ENCODE data around the gene DAB2IP.

The DAB2IP gene

GRCh38 chr9:121686930-121687541, 35.6 kb downstream of the DAB2IP start:
- DNase-seq: no peak

- DNase-seq: no peak
Measured at GRCh38 chr9:121688146-121688680, 36.8 kb downstream of the DAB2IP start.

GRCh38 chr9:121688681-121689080, 37.2 kb downstream of the DAB2IP start:
- no peak for DNase-seq

GRCh38 chr9:121689461-121690157, 38.2 kb downstream of the DAB2IP start:
- DNase-seq: no peak

GRCh38 chr9:121690316-121690715, 38.9 kb downstream of the DAB2IP start:
- DNase-seq: no peak

- no peak for DNase-seq
Measured at GRCh38 chr9:121690766-121691165, 39.3 kb downstream of the DAB2IP start.

GRCh38 chr9:121691890-121692289, 40.5 kb downstream of the DAB2IP start:
- no peak for DNase-seq

GRCh38 chr9:121692606-121693387, 41.4 kb downstream of the DAB2IP start:
- DNase-seq: no peak

- DNase-seq: no peak
Measured at GRCh38 chr9:121693388-121693670, 41.9 kb downstream of the DAB2IP start.

GRCh38 chr9:121694001-121694400, 42.6 kb downstream of the DAB2IP start:
- DNase-seq: no peak

GRCh38 chr9:121694600-121694999, 43.2 kb downstream of the DAB2IP start:
- DNase-seq: no peak

- DNase-seq: no peak
Measured at GRCh38 chr9:121696930-121697329, 45.5 kb downstream of the DAB2IP start.

- DNase-seq: no peak
Measured at GRCh38 chr9:121698627-121699570, 47.5 kb downstream of the DAB2IP start.

GRCh38 chr9:121699571-121700164, 48.2 kb downstream of the DAB2IP start:
- no peak for DNase-seq

- DNase-seq: no peak
Measured at GRCh38 chr9:121700165-121700831, 48.9 kb downstream of the DAB2IP start.

GRCh38 chr9:121700832-121701419, 49.5 kb downstream of the DAB2IP start:
- no peak for DNase-seq

- DNase-seq: no peak
Measured at GRCh38 chr9:121701736-121702261, 50.4 kb downstream of the DAB2IP start.

GRCh38 chr9:121703014-121703734, 51.7 kb downstream of the DAB2IP start:
- no peak for DNase-seq

GRCh38 chr9:121704281-121704680, 52.8 kb downstream of the DAB2IP start:
- no peak for DNase-seq

- no peak for DNase-seq
Measured at GRCh38 chr9:121706149-121706750, 54.8 kb downstream of the DAB2IP start.
